ENCODE results near the gene ZBP1. TPM values are rescaled to one million over a fixed set of nuclear protein-coding genes. Genes with fewer than 3 reads are reported as not detected.

The ZBP1 gene
- total RNA-seq, 6 experiments from 2014 or later = 0.14 to 0.75 (median 0.36) TPM; not detected in 2

DNA sequence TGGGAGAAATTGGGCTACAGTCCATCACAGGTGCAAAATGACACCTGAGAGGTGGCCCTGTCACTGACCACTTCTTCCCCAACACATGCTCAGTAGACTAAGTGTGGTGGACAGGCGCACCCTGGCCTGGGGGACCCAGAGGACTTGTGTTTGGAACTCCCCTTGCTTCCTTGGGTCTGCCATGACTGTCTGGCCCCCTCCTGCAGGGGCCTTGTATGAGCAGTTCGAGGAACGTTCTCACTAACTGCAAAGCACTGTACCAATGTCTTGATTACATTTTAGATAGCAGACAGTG, 63.3 kb downstream of the ZBP1 start:
- 83% methylated on average over 2 of the region's 3 CpGs for WGBS (ENCODE audit: insufficient coverage, low coverage, low lambda C conversion rate, missing lambda C conversion rate)

DNA sequence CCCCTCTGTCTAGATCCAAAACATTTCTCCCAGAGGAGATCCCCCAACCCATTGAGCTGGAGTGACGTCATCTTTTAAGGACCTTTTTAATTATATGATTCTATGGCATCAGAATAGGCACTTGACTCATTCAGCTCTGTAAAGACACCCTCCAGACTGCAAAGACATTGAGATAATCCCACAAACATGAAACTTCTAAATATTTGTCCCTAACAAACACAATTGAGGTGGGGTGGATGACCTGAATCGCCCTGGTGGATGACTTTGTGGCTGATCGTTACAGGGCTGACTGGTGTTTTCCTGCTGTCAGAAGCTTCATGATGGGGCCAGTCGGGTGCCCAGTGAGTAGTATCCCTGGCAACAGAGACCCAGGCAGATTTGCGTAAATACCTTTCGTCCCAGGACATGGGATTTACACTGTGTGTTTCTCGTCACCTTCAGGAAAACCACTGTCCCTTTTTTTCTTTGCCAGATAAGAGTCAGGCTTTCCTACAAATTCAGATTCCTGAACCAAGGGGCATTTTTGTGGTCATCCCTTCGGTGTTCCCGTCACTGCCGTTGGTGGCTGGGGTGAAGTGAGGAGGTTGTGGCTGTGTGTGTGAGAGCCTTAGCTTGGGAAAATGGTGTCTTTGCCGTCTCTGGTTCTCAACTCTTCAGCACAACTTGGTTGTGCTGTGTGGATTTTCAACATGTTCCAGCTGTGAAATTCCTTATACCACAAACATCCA, 64.6 kb downstream of the ZBP1 start:
- H3K4me1 ChIP-seq = peaks cover 0 to 75% (median 33%) of the 10 kb centered on the region in 4 donors
- no peak overlapping the region for H3K4me3 ChIP-seq
- TF ChIP-seq POLR2A (IDR thresholded peaks at IDR 0.05) = no peak
- TF ChIP-seq, protein P1, sequence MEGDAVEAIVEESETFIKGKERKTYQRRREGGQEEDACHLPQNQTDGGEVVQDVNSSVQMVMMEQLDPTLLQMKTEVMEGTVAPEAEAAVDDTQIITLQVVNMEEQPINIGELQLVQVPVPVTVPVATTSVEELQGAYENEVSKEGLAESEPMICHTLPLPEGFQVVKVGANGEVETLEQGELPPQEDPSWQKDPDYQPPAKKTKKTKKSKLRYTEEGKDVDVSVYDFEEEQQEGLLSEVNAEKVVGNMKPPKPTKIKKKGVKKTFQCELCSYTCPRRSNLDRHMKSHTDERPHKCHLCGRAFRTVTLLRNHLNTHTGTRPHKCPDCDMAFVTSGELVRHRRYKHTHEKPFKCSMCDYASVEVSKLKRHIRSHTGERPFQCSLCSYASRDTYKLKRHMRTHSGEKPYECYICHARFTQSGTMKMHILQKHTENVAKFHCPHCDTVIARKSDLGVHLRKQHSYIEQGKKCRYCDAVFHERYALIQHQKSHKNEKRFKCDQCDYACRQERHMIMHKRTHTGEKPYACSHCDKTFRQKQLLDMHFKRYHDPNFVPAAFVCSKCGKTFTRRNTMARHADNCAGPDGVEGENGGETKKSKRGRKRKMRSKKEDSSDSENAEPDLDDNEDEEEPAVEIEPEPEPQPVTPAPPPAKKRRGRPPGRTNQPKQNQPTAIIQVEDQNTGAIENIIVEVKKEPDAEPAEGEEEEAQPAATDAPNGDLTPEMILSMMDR (IDR thresholded peaks at IDR 0.05) = no peak
- H3K27ac ChIP-seq = peak overlapping the region; percentile 51 to 98 (median 96)
- 26% methylated on average over 11 of the region's 11 CpGs for WGBS (ENCODE audit: insufficient coverage, low coverage, low lambda C conversion rate, missing lambda C conversion rate)
- no peaks in the 10 kb centered on the region for H3K36me3 ChIP-seq
- no peaks in the 10 kb centered on the region for H3K27me3 ChIP-seq
- intact Hi-C loops (cut with DNase I) = no loop called here
- peak; percentile 61 to 74 (median 70) for ATAC-seq
- DNase-seq = peak; percentile 69 to 84 (median 73)
- no peaks in the 10 kb centered on the region for H3K9me3 ChIP-seq

More for the DNA sequence above, 63.3 kb downstream of the ZBP1 start:
- intact Hi-C loops (cut with DNase I) = no loop called here
- H3K27me3 ChIP-seq = no peaks in the 10 kb centered on the region
- no peak overlapping the region for H3K4me3 ChIP-seq
- no peak for TF ChIP-seq POLR2A (IDR thresholded peaks at IDR 0.05)
- TF ChIP-seq, protein P1 (IDR thresholded peaks at IDR 0.05) = no peak
- no peaks in the 10 kb centered on the region for H3K9me3 ChIP-seq
- peaks cover 0 to 10% (median 5%) of the 10 kb centered on the region in 4 donors for H3K36me3 ChIP-seq
- ATAC-seq (no peak), DNase-seq (no peak)
- peaks cover 0 to 73% (median 32%) of the 10 kb centered on the region in 4 donors for H3K4me1 ChIP-seq
- peak overlapping the region in 2 of 3 donors; percentile 96 to 98 for H3K27ac ChIP-seq

Other genes with a start within 250 kb of the ZBP1 start
- gene RBM38, start 229.0 kb downstream of the ZBP1 start, total RNA-seq = 10 to 100 TPM in 3 of 6 experiments, 1 to 10 TPM in 3; 3.9 to 16.9 (median 9.6) TPM
- under 1 TPM in 4 of 6 experiments, not detected in 2; 0.09 to 0.50 (median 0.33) TPM for gene CTCFL, start 95.3 kb downstream of the ZBP1 start, total RNA-seq
- 1,000 to 10,000 TPM in 2 of 6 experiments, 100 to 1,000 TPM in 4; 187 to 1,757 (median 778) TPM for gene PCK1, start 59.3 kb downstream of the ZBP1 start, total RNA-seq
- 1 to 10 TPM in 4 of 6 experiments, under 1 TPM in 2; 0.50 to 2.3 (median 1.4) TPM for gene PMEPA1, start 89.6 kb upstream of the ZBP1 start, total RNA-seq

Data from right lobe of liver (tissue), 6 donors.